Measurements from ENCODE around the gene SLX9.

GRCh38 chr21:44931501-44932407 lies 8.1 kb upstream of the SLX9 start:
- TF ChIP-seq CTCF (IDR thresholded peaks at IDR 0.05) (no peak), POLR2AphosphoS5 (IDR thresholded peaks at IDR 0.05) (no peak), POLR2A (IDR thresholded peaks at IDR 0.05) (no peak)

All from sigmoid colon (tissue), 4 donors.